Nucleus accumbens (tissue), 56 donors: ENCODE measurements around the gene GPR15LG.
"Not testable (repeated sequence)": the region's sequence is repeated elsewhere in the genome, so short reads cannot be mapped to it uniquely, and the experiment has no call there.

Experiments
- DNase-seq, 56 donors: peaks; one replicate each; lab custom pipeline; 2025; lab: John Stamatoyannopoulos, UW

Gene GPR15LG

GRCh38 chr10:84163996-84164395, 9.6 kb upstream of the GPR15LG start:
- DNase-seq, result no peak

GRCh38 chr10:84164442-84164841, 9.2 kb upstream of the GPR15LG start:
- no peak for DNase-seq

GRCh38 chr10:84166620-84167288, 6.8 kb upstream of the GPR15LG start:
- no peak for DNase-seq

GRCh38 chr10:84167289-84167653, 6.3 kb upstream of the GPR15LG start:
- not testable (repeated sequence) for DNase-seq

- not testable (repeated sequence) for DNase-seq
These were observed 5.2 kb upstream of the GPR15LG start for GRCh38 chr10:84168382-84168781.

- not testable (repeated sequence) for DNase-seq
These were observed 2.4 kb upstream of the GPR15LG start for GRCh38 chr10:84171237-84171636.

- not testable (repeated sequence) for DNase-seq
These were observed 1.7 kb upstream of the GPR15LG start for GRCh38 chr10:84171700-84172466.

- no peak for DNase-seq
These were observed 889 bp upstream of the GPR15LG start for GRCh38 chr10:84172467-84173356.

GRCh38 chr10:84175436-84175835, 1.8 kb downstream of the GPR15LG start:
- no peak for DNase-seq

- DNase-seq, result no peak
These were observed 2.8 kb downstream of the GPR15LG start for GRCh38 chr10:84176351-84176750.

GRCh38 chr10:84176836-84177474, 3.4 kb downstream of the GPR15LG start:
- DNase-seq, result no peak

- DNase-seq, result no peak
These were observed 4.0 kb downstream of the GPR15LG start for GRCh38 chr10:84177541-84178141.

- DNase-seq, result no peak
These were observed 4.6 kb downstream of the GPR15LG start for GRCh38 chr10:84178160-84178609.

- DNase-seq, result peak in 17 of 56 donors; percentile 8 to 68 (median 34)
These were observed 5.6 kb downstream of the GPR15LG start for GRCh38 chr10:84179059-84179710.

GRCh38 chr10:84180386-84180785, 6.8 kb downstream of the GPR15LG start:
- DNase-seq, result not testable (repeated sequence)

- no peak for DNase-seq
These were observed 8.0 kb downstream of the GPR15LG start for GRCh38 chr10:84181631-84182030.

GRCh38 chr10:84184517-84184916, 10.9 kb downstream of the GPR15LG start:
- no peak for DNase-seq

GRCh38 chr10:84185526-84186175, 12.1 kb downstream of the GPR15LG start:
- no peak for DNase-seq

- DNase-seq, result no peak
These were observed 15.2 kb downstream of the GPR15LG start for GRCh38 chr10:84188815-84189214.
